IMR-90 (cell line): ENCODE data around the gene NOL8. TPM values are rescaled to one million over a fixed set of nuclear protein-coding genes. Genes with fewer than 3 reads are reported as not detected.
A peak's percentile ranks its signal among the peaks of the same experiment; 100 is the strongest.

ENCODE experiments used
- ATAC-seq: fragments of 200-7000 bp; cut with Tn5 transposase; 2 replicates; pipeline ENCODE4 v1.9.1; 2020; ENCODE audit warnings: low read depth, mild to moderate bottlenecking, moderate library complexity
- BruUV-seq: library from RNA; stranded (reverse); fragments of 400-500 nt; replicated peaks from 2 replicates; lab custom pipeline; 2021; lab: Mats Ljungman, UMichigan
- CTCF ChIA-PET: fragments of 300-600 bp; formaldehyde crosslinking; extraction: SDS; loops from one replicate; lab custom pipeline; 2021; ENCODE audit warnings: antibody characterized with exemption; lab: Yijun Ruan, JAX
- POLR2A ChIA-PET: fragments of 300-600 bp; sonication (Branson Sonifier 250); formaldehyde crosslinking; loops from one replicate; lab custom pipeline; 2022; ENCODE audit warnings: antibody characterized with exemption; ENCODE audit not compliant: unreplicated experiment; lab: Charles Lee
- DNase-seq: peaks from one replicate; pipeline ENCODE4 v3.0.0; 2013
- H2AFZ ChIP-seq: replicated peaks from 2 replicates; pipeline ENCODE3; 2013; ENCODE audit warnings: low read length, mild to moderate bottlenecking; ENCODE audit not compliant: poor library complexity
- H2AK5ac ChIP-seq: 2 replicates; pipeline ENCODE4 v1.6.1; 2013; ENCODE audit warnings: low read depth, low read length, inconsistent platforms
- H2AK9ac ChIP-seq: replicated peaks from 2 replicates; pipeline ENCODE3; 2013; ENCODE audit warnings: mild to moderate bottlenecking, low read depth, low read length, moderate library complexity; ENCODE audit not compliant: poor library complexity
- H2BK120ac ChIP-seq: 2 replicates; pipeline ENCODE4 v1.6.1; 2013; ENCODE audit warnings: low read depth, low read length, inconsistent platforms
- H2BK15ac ChIP-seq: 3 replicates; pipeline ENCODE4 v1.6.1; 2013; ENCODE audit warnings: low read depth, low read length, inconsistent platforms
- H2BK20ac ChIP-seq: 2 replicates; pipeline ENCODE4 v1.6.1; 2013; ENCODE audit warnings: low read depth, mild to moderate bottlenecking, inconsistent platforms, low read length, moderate library complexity
- H2BK5ac ChIP-seq: 2 replicates; pipeline ENCODE4 v1.6.1; 2013; ENCODE audit warnings: mild to moderate bottlenecking, low read depth, low read length, inconsistent platforms; ENCODE audit not compliant: poor library complexity, severe bottlenecking
- H3K14ac ChIP-seq: replicated peaks from 2 replicates; pipeline ENCODE4 v1.6.1; 2013; ENCODE audit warnings: low read depth, low read length, inconsistent platforms
- H3K18ac ChIP-seq: 2 replicates; pipeline ENCODE4 v1.6.1; 2013; ENCODE audit warnings: low read depth, low read length, control low read depth
- H3K23ac ChIP-seq: 2 replicates; pipeline ENCODE4 v1.6.1; 2013; ENCODE audit warnings: low read depth, low read length, inconsistent platforms
- H3K27ac ChIP-seq: 2 replicates; pipeline ENCODE4 v1.5.1; 2013; ENCODE audit warnings: mild to moderate bottlenecking, control low read depth, low read length; ENCODE audit not compliant: insufficient read depth
- H3K27me3 ChIP-seq: 2 replicates; pipeline ENCODE4 v1.6.1; 2013; ENCODE audit warnings: low read length; ENCODE audit not compliant: control insufficient read depth, insufficient read depth
- H3K36me3 ChIP-seq: 2 replicates; pipeline ENCODE4 v1.6.1; 2013; ENCODE audit warnings: low read length, mixed read lengths; ENCODE audit not compliant: control insufficient read depth, insufficient read depth
- H3K4ac ChIP-seq: 2 replicates; pipeline ENCODE4 v1.6.1; 2013; ENCODE audit warnings: low read depth, low read length, inconsistent platforms
- H3K4me1 ChIP-seq: 2 replicates; pipeline ENCODE4 v1.6.1; 2013; ENCODE audit warnings: low read length, mixed read lengths; ENCODE audit not compliant: control insufficient read depth, insufficient read depth
- H3K4me2 ChIP-seq: 2 replicates; pipeline ENCODE4 v1.6.1; 2013; ENCODE audit warnings: low read depth, mild to moderate bottlenecking, control low read depth, low read length, moderate library complexity
- H3K4me3 ChIP-seq: 2 replicates; pipeline ENCODE4 v1.5.1; 2013; ENCODE audit warnings: low read depth, mild to moderate bottlenecking, control low read depth, low read length, moderate library complexity; ENCODE audit not compliant: insufficient read depth
- H3K56ac ChIP-seq: 2 replicates; pipeline ENCODE4 v1.6.1; 2013; ENCODE audit warnings: low read length, inconsistent platforms; ENCODE audit not compliant: insufficient read depth; ENCODE audit errors: extremely low read depth
- H3K79me1 ChIP-seq, 2 experiments: 2 replicates each; pipeline ENCODE4 v1.6.1; 2013; ENCODE audit warnings: low read length in 2 of 2, inconsistent platforms in 1 of 2, low read depth in 1 of 2
- H3K9ac ChIP-seq: 2 replicates; pipeline ENCODE4 v1.6.1; 2013; ENCODE audit warnings: low read depth, low read length, control low read depth
- H3K9me1 ChIP-seq: 2 replicates; pipeline ENCODE4 v1.6.1; 2013; ENCODE audit warnings: low read length, inconsistent platforms; ENCODE audit not compliant: insufficient read depth
- H3K9me3 ChIP-seq: 2 replicates; pipeline ENCODE4 v1.6.1; 2013; ENCODE audit warnings: low read length; ENCODE audit not compliant: control insufficient read depth, insufficient read depth
- H4K20me1 ChIP-seq: 2 replicates; pipeline ENCODE4 v1.6.1; 2013; ENCODE audit warnings: low read length, inconsistent platforms; ENCODE audit not compliant: insufficient read depth
- H4K5ac ChIP-seq: 2 replicates; pipeline ENCODE4 v1.6.1; 2013; ENCODE audit warnings: mild to moderate bottlenecking, low read depth, low read length, control low read depth
- H4K8ac ChIP-seq, 2 experiments: 2 replicates each; pipeline ENCODE4 v1.6.1; 2013; ENCODE audit warnings: low read depth in 2 of 2, low read length in 2 of 2, control low read depth in 1 of 2, inconsistent platforms in 1 of 2
- H4K91ac ChIP-seq: 2 replicates; pipeline ENCODE4 v1.6.1; 2013; ENCODE audit warnings: low read depth, low read length, inconsistent platforms; ENCODE audit not compliant: insufficient read depth
- BHLHE40 ChIP-seq: fragments of 150-350 bp; IDR thresholded peaks from 2 replicates; pipeline ENCODE4 v1.6.1; 2016; ENCODE audit warnings: mild to moderate bottlenecking, low read depth, low read length
- CHD1 ChIP-seq: IDR thresholded peaks from 2 replicates; pipeline ENCODE4 v1.6.1; 2012; ENCODE audit warnings: low read depth, low read length, improper control_type of control experiment
- FOS ChIP-seq: fragments of 150-350 bp; IDR thresholded peaks from 2 replicates; pipeline ENCODE4 v1.6.1; 2016; ENCODE audit warnings: low read depth, low read length
- MAFK ChIP-seq: IDR thresholded peaks from 2 replicates; pipeline ENCODE4 v1.6.1; 2012; ENCODE audit warnings: low read depth, low read length, improper control_type of control experiment
- MAZ ChIP-seq: IDR thresholded peaks from 2 replicates; pipeline ENCODE4 v1.6.1; 2012; ENCODE audit warnings: low read depth, mild to moderate bottlenecking, low read length, improper control_type of control experiment, moderate library complexity, borderline replicate concordance
- MXI1 ChIP-seq: IDR thresholded peaks from 2 replicates; pipeline ENCODE4 v1.6.1; 2012; ENCODE audit warnings: low read depth, mild to moderate bottlenecking, low read length, moderate library complexity, borderline replicate concordance
- NFE2L2 ChIP-seq: fragments of 150-350 bp; IDR thresholded peaks from 2 replicates; pipeline ENCODE4 v1.6.1; 2016; ENCODE audit warnings: low read depth, mild to moderate bottlenecking, low read length
- POLR2A ChIP-seq: IDR thresholded peaks from 2 replicates; pipeline ENCODE4 v1.6.1; 2012; ENCODE audit warnings: mild to moderate bottlenecking, low read depth, low read length
- RAD21 ChIP-seq: IDR thresholded peaks from 2 replicates; pipeline ENCODE4 v1.6.1; 2012; ENCODE audit warnings: low read length, improper control_type of control experiment
- RCOR1 ChIP-seq: IDR thresholded peaks from 2 replicates; pipeline ENCODE4 v1.6.1; 2012; ENCODE audit warnings: mild to moderate bottlenecking, low read length, improper control_type of control experiment; ENCODE audit not compliant: insufficient replicate concordance
- RFX5 ChIP-seq: IDR thresholded peaks from 2 replicates; pipeline ENCODE4 v1.8.0; 2012; ENCODE audit warnings: low read depth, mild to moderate bottlenecking, low read length, moderate library complexity
- WGBS, 2 experiments: methylation state at CpG; one replicate each; pipeline versions ENCODE4 v1.1.5 to v1.1.7; 2013; ENCODE audit warnings: missing lambda C conversion rate in 2 of 2; ENCODE audit not compliant: insufficient read length in 1 of 2; ENCODE audit errors: extremely low coverage in 2 of 2; 5-methylcytosine and 5-hydroxymethylcytosine counted together
- dilution Hi-C: fragments of 300-500 bp; cut with HindIII; formaldehyde crosslinking; loops from one replicate; pipeline ENCODE4 v1.14.3; 2018; ENCODE audit warnings: low sequenced_read_pairs; ENCODE audit not compliant: unreplicated experiment
- in situ Hi-C: fragments of 300-500 bp; cut with MboI; formaldehyde crosslinking; loops from 3 replicates; pipeline ENCODE4 v1.14.3; 2019; ENCODE audit warnings: low sequenced_read_pairs, inconsistent platforms, mixed read lengths
- intact Hi-C: fragments of 100-400 bp; cut with micrococcal nuclease; formaldehyde crosslinking; loops from 2 replicates; pipeline ENCODE4 v1.10.0; 2022
- polyA plus RNA-seq, 3 experiments: library from polyadenylated mRNA; depleted of rRNA; stranded (reverse); fragments of >200 nt; gene quantifications; 2 replicates each; pipeline ENCODE4 v1.2.3, GENCODE V29; 2012; ENCODE audit warnings: low replicate concordance in 1 of 3
- total RNA-seq: library from RNA; depleted of rRNA; stranded (reverse); fragments of >200 nt; gene quantifications from 2 replicates; pipeline ENCODE4 v1.2.3, GENCODE V29; 2012
- TF ChIP-seq, protein P1 (sequence below): fragments of 150-350 bp; IDR thresholded peaks from 2 replicates; pipeline ENCODE4 v1.6.1; 2017; ENCODE audit warnings: mild to moderate bottlenecking, antibody characterized with exemption, low read length, low read depth
- TF ChIP-seq, protein P2 (sequence below): conservative IDR thresholded peaks from 2 replicates; pipeline ENCODE4 v1.5.1; 2012; ENCODE audit warnings: mild to moderate bottlenecking, low read depth, low read length, improper control_type of control experiment

The NOL8 gene
- total and polyA plus RNA-seq, 2 of the 4 experiments (the other 2 are of a cell fraction) = 10.1 to 18.3 TPM

DNA sequence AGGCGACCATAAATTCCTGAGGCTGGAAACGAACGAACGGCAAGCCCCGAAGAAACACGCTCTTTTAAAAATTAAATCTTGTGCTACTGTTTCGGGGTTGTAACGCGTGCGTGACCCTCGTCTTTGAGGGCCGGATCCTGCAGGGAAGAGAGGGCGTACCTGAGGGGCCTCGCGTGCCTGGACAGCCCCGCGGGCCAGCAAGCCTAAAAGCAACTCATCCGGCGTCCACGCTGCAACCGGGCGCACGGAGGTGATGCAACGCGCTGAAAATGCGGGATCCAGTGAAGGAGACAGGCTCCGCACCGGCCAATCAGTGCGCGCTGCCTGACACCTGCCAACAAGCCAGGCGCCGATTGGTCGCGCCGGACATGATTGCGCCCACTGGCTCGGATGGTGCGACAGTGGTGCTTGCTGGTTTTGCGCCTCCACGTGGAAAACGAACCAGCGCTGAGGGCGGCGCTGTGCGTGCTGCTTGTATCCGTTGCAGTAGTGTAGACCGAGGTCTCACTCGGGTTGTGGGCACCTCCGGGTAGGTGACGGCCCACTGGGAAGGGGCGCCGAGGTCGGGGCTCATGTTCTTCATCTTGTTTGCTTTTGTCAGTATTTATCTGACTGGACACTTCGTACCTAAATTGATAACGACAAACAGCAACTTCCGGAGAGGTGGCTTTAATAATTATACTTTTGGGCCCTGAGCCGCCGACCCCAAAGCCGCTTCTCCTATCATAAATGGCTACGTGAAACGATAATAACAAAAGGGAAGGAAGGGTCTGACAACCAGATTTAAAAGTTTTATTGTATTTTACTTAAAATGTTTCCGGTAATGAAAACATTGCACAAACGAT, 31.5 kb downstream of the NOL8 start, which contains the start of gene IARS1:
TSS of gene IARS1 (minus strand) at position 246 of the 845 bp plus-strand sequence. CDS start 4,278 bp downstream, outside the sequence.
- TSS peak; percentile 97 for BruUV-seq
- Histone ChIP-seq H3K14ac (peak within 1 kb of the TSS; percentile 98), H2AFZ (peak within 1 kb of the TSS; percentile 91), H3K4me1 (peaks cover 6% of the 10 kb centered on the region), H3K9me3 (no peaks in the 10 kb centered on the region), H4K5ac (peak within 1 kb of the TSS; percentile 82), H3K23ac (peak within 1 kb of the TSS; percentile 97), H3K4ac (peak within 1 kb of the TSS; percentile 99), H3K36me3 (peaks cover 5% of the 10 kb centered on the region), H3K27me3 (no peaks in the 10 kb centered on the region), H4K91ac (peak within 1 kb of the TSS; percentile 99), H3K56ac (peak within 1 kb of the TSS; percentile 99), H3K9me1 (peaks cover 4% of the 10 kb centered on the region), H3K4me2 (peak within 1 kb of the TSS; percentile 99), H3K27ac (peak within 1 kb of the TSS; percentile 85), H2AK5ac (peak within 1 kb of the TSS; percentile 96), H3K9ac (peak within 1 kb of the TSS; percentile 87), H3K18ac (peak within 1 kb of the TSS; percentile 64), H2BK120ac (peak within 1 kb of the TSS; percentile 83), H3K79me1 (peaks cover 0 to 29% of the 10 kb centered on the region in 2 experiments; a peak in 3 of 4 replicates), H2BK15ac (peak within 1 kb of the TSS; percentile 29; the same call in 2 of the 3 replicates), H3K4me3 (peak within 1 kb of the TSS; percentile 61), H2BK5ac (peak within 1 kb of the TSS; percentile 71), H4K8ac (peak within 1 kb of the TSS; percentile 63 to 99), H4K20me1 (peaks cover 22% of the 10 kb centered on the region; the same call in 1 of the 2 replicates), H2AK9ac (peak within 1 kb of the TSS; percentile 100), H2BK20ac (peak within 1 kb of the TSS; percentile 52; the same call in 1 of the 2 replicates)
- DNase-seq (peak; percentile 98), ATAC-seq (peak; percentile 91)
- ChIA-PET CTCF (interaction anchor here (0.6 kb wide), 1 partner anchor 307 kb away, joined by 3 read pairs; no protein-coding TSS in a partner anchor), POLR2A (no interaction called here)
- dilution Hi-C loops = no loop called here
- in situ Hi-C loops = loop anchor here (5.0 to 10.0 kb wide), 2 partner anchors 46 to 159 kb away; no protein-coding TSS in a partner anchor
- 1% methylated on average over 41 of the region's 63 CpGs; no CpG with 5 or more reads in 1 of the 2 experiments for WGBS, 2 experiments
- intact Hi-C loops = loop anchor here (2.0 kb wide), 1 partner anchor 159 kb away; no protein-coding TSS in a partner anchor
- TF ChIP-seq, protein P1, sequence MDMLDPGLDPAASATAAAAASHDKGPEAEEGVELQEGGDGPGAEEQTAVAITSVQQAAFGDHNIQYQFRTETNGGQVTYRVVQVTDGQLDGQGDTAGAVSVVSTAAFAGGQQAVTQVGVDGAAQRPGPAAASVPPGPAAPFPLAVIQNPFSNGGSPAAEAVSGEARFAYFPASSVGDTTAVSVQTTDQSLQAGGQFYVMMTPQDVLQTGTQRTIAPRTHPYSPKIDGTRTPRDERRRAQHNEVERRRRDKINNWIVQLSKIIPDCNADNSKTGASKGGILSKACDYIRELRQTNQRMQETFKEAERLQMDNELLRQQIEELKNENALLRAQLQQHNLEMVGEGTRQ = peak; percentile 13; the same call in 1 of the 2 replicates
- peak; percentile 80 for TF ChIP-seq FOS
- TF ChIP-seq, protein P2, sequence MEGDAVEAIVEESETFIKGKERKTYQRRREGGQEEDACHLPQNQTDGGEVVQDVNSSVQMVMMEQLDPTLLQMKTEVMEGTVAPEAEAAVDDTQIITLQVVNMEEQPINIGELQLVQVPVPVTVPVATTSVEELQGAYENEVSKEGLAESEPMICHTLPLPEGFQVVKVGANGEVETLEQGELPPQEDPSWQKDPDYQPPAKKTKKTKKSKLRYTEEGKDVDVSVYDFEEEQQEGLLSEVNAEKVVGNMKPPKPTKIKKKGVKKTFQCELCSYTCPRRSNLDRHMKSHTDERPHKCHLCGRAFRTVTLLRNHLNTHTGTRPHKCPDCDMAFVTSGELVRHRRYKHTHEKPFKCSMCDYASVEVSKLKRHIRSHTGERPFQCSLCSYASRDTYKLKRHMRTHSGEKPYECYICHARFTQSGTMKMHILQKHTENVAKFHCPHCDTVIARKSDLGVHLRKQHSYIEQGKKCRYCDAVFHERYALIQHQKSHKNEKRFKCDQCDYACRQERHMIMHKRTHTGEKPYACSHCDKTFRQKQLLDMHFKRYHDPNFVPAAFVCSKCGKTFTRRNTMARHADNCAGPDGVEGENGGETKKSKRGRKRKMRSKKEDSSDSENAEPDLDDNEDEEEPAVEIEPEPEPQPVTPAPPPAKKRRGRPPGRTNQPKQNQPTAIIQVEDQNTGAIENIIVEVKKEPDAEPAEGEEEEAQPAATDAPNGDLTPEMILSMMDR = peak; percentile 44
- peak; percentile 99 for TF ChIP-seq MXI1
- TF ChIP-seq RFX5 = no peak
- TF ChIP-seq BHLHE40 = peak; percentile 58; the same call in 1 of the 2 replicates
- peak; percentile 28 for TF ChIP-seq RCOR1
- TF ChIP-seq RAD21 = no peak
- TF ChIP-seq CHD1 = no peak
- no peak for TF ChIP-seq NFE2L2
- TF ChIP-seq POLR2A = peak; percentile 83
- TF ChIP-seq MAFK = no peak
- no peak for TF ChIP-seq MAZ
